Activated CD8-positive, alpha-beta memory T cell treated with anti-CD3 and anti-CD28 coated beads, Interleukin-2, amount 10 ng/mL, durations not matched to agents 7 days and 5 days (primary cell): Measurements from ENCODE around the gene UBA3. TPM values are rescaled to one million over a fixed set of nuclear protein-coding genes. Genes with fewer than 3 reads are reported as not detected.

Experiments used
- ATAC-seq: fragments of 150-1000 bp; cut with Tn5 transposase; one replicate; pipeline ENCODE4 v1.10.0; 2021; ENCODE audit warnings: moderate library complexity
- CTCF ChIA-PET: fragments of 350-600 bp; sonication (Branson Sonifier 250); formaldehyde crosslinking; loops from one replicate; lab custom pipeline; 2021; ENCODE audit warnings: antibody characterized with exemption; lab: Charles Lee
- DNase-seq: peaks from one replicate; pipeline ENCODE4 v3.0.0-alpha.2; 2020
- H3K27ac Mint-ChIP-seq: one replicate; pipeline ENCODE4 v1.8.0; 2021; ENCODE audit warnings: mild to moderate bottlenecking, mixed read lengths
- H3K27me3 Mint-ChIP-seq: one replicate; pipeline ENCODE4 v1.8.0; 2021; ENCODE audit warnings: mixed read lengths
- H3K36me3 Mint-ChIP-seq: one replicate; pipeline ENCODE4 v1.8.0; 2021; ENCODE audit warnings: mild to moderate bottlenecking, mixed read lengths
- H3K4me1 Mint-ChIP-seq: one replicate; pipeline ENCODE4 v1.8.0; 2021; ENCODE audit warnings: mixed read lengths
- H3K4me3 Mint-ChIP-seq: one replicate; pipeline ENCODE4 v1.8.0; 2021; ENCODE audit warnings: mild to moderate bottlenecking, moderate library complexity, mixed read lengths
- H3K9me3 Mint-ChIP-seq: one replicate; pipeline ENCODE4 v1.8.0; 2022; ENCODE audit warnings: low read depth, mixed read lengths
- total RNA-seq, 2 experiments: library from RNA; stranded (reverse); gene quantifications; one replicate each; pipeline ENCODE4 v1.2.3, GENCODE V29; 2021

The UBA3 gene
- total RNA-seq, 2 experiments from 2014 or later: 104 to 133 TPM

- H3K27ac Mint-ChIP-seq: peak overlapping the region; percentile 94
- ATAC-seq (no peak), DNase-seq (no peak)
- H3K36me3 Mint-ChIP-seq: peaks cover 29% of the 10 kb centered on the region
- peak overlapping the region; percentile 56 for H3K4me3 Mint-ChIP-seq
- no peaks in the 10 kb centered on the region for H3K9me3 Mint-ChIP-seq
- H3K4me1 Mint-ChIP-seq: peaks cover 55% of the 10 kb centered on the region
- CTCF ChIA-PET: interaction anchor here (0.7 to 8.8 kb wide), 4 partner anchors 9 to 31 kb away, joined by 3 to 49 read pairs (median 6); partner anchors contain the start of gene TMF1
- H3K27me3 Mint-ChIP-seq: no peaks in the 10 kb centered on the region
Observed at GRCh38 chr3:69082361-69082760, 2.2 kb upstream of the UBA3 start.

DNA sequence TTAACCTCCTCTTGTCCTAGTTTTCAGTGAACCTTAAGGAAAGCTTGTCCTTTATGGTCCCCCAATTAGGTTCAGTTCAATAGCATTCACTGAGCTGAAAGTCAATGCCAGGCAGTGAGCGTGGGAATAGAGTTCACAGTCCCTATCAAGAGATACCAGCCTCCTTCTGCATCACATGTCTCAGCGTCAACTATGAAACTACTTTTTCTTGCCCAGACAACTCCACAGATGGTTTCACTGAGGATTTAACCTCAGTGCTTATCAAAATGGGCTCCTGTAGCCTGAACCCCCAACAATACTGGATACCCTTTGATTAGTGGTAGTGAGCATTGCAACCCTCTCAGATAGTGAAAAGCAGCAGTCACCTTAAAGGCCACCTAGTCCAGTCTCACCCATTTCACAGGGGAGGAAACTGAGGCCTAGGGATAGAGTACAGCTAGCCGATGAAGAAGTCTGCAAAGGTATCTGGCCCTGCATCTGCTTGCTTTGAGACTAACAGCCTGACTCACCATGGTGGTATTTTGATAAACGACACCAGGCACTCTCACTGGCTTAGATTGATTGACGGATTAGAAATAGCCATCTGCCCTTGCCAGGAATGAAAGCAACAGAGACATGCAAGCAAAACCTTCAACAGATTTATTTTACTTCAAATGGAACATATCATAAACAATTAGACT, 1.6 kb upstream of the UBA3 start:
- no peak for ATAC-seq
- peak; percentile 55 for DNase-seq

DNA sequence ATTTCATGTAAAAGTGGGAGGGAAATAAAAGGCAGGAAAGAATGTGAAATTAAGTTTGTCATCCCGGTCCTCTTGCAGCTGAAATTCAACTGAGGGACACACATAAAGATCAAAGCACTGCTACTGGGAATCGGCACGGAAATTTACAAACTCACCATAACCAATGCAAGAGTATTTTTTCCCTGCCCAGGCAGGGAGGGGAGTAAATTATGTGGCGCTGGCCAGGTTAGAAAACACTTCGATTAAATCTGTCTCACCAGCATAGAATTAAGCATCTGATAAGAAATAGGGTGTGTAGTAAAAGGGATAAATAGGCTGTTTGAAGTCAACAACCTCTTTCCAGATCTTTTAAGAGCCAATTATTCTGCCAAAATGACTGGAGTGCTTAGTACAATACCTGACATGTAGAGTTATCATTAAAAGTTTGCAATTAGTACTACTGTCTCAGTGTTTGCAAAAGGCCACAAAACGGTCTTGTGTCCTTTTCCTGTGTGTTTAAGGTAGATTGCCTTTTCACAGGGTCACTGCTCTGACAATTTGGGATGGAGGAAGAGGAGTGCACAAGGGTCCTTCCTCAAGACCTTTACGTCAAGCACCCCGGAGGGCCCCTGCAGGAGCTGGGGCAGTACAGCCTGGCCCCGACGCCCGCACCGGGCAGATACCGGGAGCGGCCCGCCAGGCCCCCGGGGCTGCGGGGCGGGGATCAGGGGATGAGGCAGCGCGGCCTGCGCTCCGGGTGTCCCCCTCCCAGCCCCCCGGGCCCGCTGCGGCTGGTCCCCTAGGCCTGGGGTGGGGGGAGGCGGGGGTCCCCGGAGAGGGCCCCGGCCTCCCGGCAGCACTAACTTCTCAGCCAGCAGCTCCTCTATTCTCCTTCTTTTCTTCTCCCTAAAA, 651 bp downstream of the UBA3 start:
- peak overlapping the region; percentile 80 for H3K27ac Mint-ChIP-seq
- H3K4me3 Mint-ChIP-seq: peak overlapping the region; percentile 88
- H3K9me3 Mint-ChIP-seq: no peaks in the 10 kb centered on the region
- H3K27me3 Mint-ChIP-seq: no peaks in the 10 kb centered on the region
- ATAC-seq (peak; percentile 24), DNase-seq (no peak)
- CTCF ChIA-PET: interaction anchor here (0.8 to 1.5 kb wide), 2 partner anchors 15 to 27 kb away, joined by 4 to 5 read pairs; partner anchors contain the start of gene TMF1
- peaks cover 61% of the 10 kb centered on the region for H3K4me1 Mint-ChIP-seq
- H3K36me3 Mint-ChIP-seq: peaks cover 27% of the 10 kb centered on the region

More for the DNA sequence above, 1.6 kb upstream of the UBA3 start:
- no peaks in the 10 kb centered on the region for H3K9me3 Mint-ChIP-seq
- H3K27ac Mint-ChIP-seq: peak overlapping the region; percentile 94
- peaks cover 29% of the 10 kb centered on the region for H3K36me3 Mint-ChIP-seq
- H3K27me3 Mint-ChIP-seq: no peaks in the 10 kb centered on the region
- peak overlapping the region; percentile 28 for H3K4me3 Mint-ChIP-seq
- peaks cover 58% of the 10 kb centered on the region for H3K4me1 Mint-ChIP-seq
- CTCF ChIA-PET: interaction anchor here (1.8 to 8.8 kb wide), 3 partner anchors 10 to 68 kb away, joined by 4 to 49 read pairs (median 10); partner anchors contain the start of genes EOGT and TMF1

DNA sequence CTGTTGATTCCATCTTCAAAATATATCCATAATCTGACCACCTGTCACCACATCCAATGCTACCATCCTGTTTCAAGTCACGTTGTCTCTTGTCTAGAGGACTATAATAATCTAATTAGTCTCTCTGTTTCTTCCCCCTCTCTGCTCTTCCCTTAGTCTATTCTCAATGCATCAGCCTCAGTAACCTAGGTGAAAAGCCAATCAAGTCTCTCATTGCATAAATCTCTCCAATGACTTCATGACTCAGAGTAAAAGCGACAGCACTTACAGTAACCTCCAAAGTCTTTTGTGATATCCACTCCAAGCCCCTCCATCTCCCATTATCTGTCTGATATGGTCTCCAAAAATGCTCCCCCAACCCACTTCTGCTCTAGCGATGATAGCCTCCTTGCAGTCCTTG, 7.2 kb downstream of the UBA3 start:
- Mint-ChIP-seq H3K4me1 (peaks cover 51% of the 10 kb centered on the region), H3K27ac (peak overlapping the region; percentile 3), H3K36me3 (peaks cover 54% of the 10 kb centered on the region), H3K4me3 (no peak overlapping the region), H3K9me3 (no peaks in the 10 kb centered on the region), H3K27me3 (no peaks in the 10 kb centered on the region)
- ATAC-seq: peak; percentile 39
- CTCF ChIA-PET: interaction anchor here (1.8 to 1.9 kb wide), 2 partner anchors 9 to 12 kb away, joined by 4 to 6 read pairs; no protein-coding TSS in a partner anchor
- no peak for DNase-seq

DNA sequence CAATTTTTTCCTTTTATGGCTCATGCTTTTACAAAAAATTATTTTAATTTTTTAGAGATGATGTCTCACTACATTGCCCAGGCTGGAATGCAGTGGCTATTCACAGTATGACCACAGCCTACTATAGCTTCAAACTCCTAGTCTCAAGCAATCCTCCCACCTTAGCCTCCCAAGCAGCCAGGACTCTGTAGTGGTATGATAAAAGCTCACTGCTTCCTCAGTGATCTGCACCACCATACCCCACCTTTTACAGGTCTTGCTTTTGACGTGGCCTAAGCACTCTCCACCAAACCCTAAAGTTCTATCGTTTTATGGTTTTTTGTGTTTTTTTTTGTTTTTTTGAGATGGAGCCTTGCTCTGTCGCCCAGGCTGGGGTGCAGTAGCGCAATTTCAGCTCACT, 14.0 kb downstream of the UBA3 start:
- no peak for DNase-seq
- Mint-ChIP-seq H3K27ac (peak overlapping the region; percentile 86), H3K36me3 (peaks cover 50% of the 10 kb centered on the region), H3K4me3 (peak overlapping the region; percentile 37), H3K27me3 (no peaks in the 10 kb centered on the region), H3K4me1 (peaks cover 64% of the 10 kb centered on the region), H3K9me3 (no peaks in the 10 kb centered on the region)
- CTCF ChIA-PET: interaction anchor here (0.9 kb wide), 1 partner anchor 9 kb away, joined by 6 read pairs; no protein-coding TSS in a partner anchor
- ATAC-seq: peak; percentile 56

GRCh38 chr3:69065318-69065964, 14.7 kb downstream of the UBA3 start:
- ATAC-seq (peak; percentile 77), DNase-seq (peak; percentile 64)
- H3K4me1 Mint-ChIP-seq: peaks cover 62% of the 10 kb centered on the region
- peaks cover 50% of the 10 kb centered on the region for H3K36me3 Mint-ChIP-seq
- peak overlapping the region; percentile 86 for H3K27ac Mint-ChIP-seq
- peaks cover 3% of the 10 kb centered on the region for H3K9me3 Mint-ChIP-seq
- no peaks in the 10 kb centered on the region for H3K27me3 Mint-ChIP-seq
- peak overlapping the region; percentile 37 for H3K4me3 Mint-ChIP-seq
- CTCF ChIA-PET: interaction anchor here (0.9 to 3.3 kb wide), 5 partner anchors 8 to 27 kb away, joined by 5 to 13 read pairs (median 6); partner anchors contain the start of genes ARL6IP5 and TMF1

GRCh38 chr3:69063636-69064035, 16.5 kb downstream of the UBA3 start:
- CTCF ChIA-PET: interaction anchor here (0.7 to 3.3 kb wide), 9 partner anchors 10 to 138 kb away, joined by 3 to 13 read pairs (median 4); partner anchors contain the start of genes ARL6IP5 and TMF1
- ATAC-seq (no peak), DNase-seq (no peak)
- Mint-ChIP-seq H3K4me3 (peak overlapping the region; percentile 61), H3K36me3 (peaks cover 61% of the 10 kb centered on the region), H3K4me1 (peaks cover 69% of the 10 kb centered on the region), H3K9me3 (peaks cover 3% of the 10 kb centered on the region), H3K27me3 (no peaks in the 10 kb centered on the region), H3K27ac (peak overlapping the region; percentile 86)

- peak; percentile 27 for ATAC-seq
- peaks cover 3% of the 10 kb centered on the region for H3K9me3 Mint-ChIP-seq
- H3K4me1 Mint-ChIP-seq: peaks cover 62% of the 10 kb centered on the region
- no peak for DNase-seq
- CTCF ChIA-PET: interaction anchor here (1.3 to 1.7 kb wide), 3 partner anchors 17 to 27 kb away, joined by 3 to 4 read pairs (median 3); no protein-coding TSS in a partner anchor
- no peaks in the 10 kb centered on the region for H3K27me3 Mint-ChIP-seq
- peaks cover 75% of the 10 kb centered on the region for H3K36me3 Mint-ChIP-seq
- H3K27ac Mint-ChIP-seq: peak overlapping the region; percentile 88
- no peak overlapping the region for H3K4me3 Mint-ChIP-seq
Observed at GRCh38 chr3:69059688-69060087, 20.5 kb downstream of the UBA3 start.

DNA sequence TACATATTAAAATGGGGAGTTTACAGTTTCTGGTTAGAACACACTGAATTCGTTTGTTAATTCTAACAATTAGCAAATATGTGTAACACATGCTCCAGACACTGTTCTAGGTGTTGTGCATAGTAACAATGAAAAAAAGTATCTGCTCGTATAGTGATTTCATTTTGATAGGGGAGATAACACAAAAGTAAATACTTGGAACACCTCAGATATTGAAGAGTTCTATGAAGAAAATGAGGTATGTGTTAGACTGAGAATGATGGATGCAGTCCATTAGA, 21.3 kb downstream of the UBA3 start:
- CTCF ChIA-PET: interaction anchor here (1.2 to 1.7 kb wide), 3 partner anchors 19 to 28 kb away, joined by 3 to 5 read pairs (median 4); no protein-coding TSS in a partner anchor
- Mint-ChIP-seq H3K36me3 (peaks cover 74% of the 10 kb centered on the region), H3K4me1 (peaks cover 54% of the 10 kb centered on the region), H3K4me3 (no peak overlapping the region), H3K27me3 (no peaks in the 10 kb centered on the region), H3K9me3 (peaks cover 3% of the 10 kb centered on the region), H3K27ac (peak overlapping the region; percentile 88)
- ATAC-seq (no peak), DNase-seq (no peak)

DNA sequence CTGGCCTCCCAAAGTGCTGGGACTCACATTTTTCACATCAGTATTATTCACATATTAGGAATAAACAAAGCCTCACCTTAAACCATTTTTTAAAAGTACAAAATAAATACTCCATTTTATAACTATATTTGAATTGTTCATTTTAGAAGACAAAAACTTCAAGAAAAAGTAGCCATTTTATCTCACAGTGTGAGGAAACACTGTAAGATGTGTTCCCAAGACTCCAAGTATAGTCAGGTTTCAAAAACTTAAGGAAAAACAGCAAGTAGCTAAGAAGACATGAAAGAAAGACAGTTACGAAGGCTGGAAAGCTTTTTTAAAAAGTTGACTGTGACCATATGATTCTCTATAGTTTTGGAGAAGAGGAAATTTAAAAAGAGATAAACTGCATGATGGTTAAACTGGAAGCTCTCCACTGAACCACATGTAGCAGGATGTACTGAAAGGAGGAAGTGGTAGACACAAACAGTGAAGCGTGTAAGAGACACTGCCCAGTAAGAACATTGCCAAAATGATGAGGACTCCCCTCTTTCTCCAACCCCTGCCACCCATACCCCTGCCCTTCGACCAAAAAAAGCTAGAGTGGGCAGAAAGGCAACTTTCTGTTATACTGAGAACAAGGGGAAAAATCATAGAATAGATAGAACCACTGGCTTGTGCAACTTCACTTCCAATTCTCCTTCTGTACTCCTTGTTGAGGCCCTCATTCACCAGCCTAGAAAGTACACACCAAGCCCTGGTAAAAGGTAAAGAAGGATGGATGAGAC, 21.8 kb downstream of the UBA3 start:
- peak overlapping the region; percentile 11 for H3K4me3 Mint-ChIP-seq
- ATAC-seq: peak; percentile 97
- H3K4me1 Mint-ChIP-seq: peaks cover 52% of the 10 kb centered on the region

GRCh38 chr3:69052472-69052898, 27.7 kb downstream of the UBA3 start:
- Mint-ChIP-seq H3K27me3 (no peaks in the 10 kb centered on the region), H3K4me1 (peaks cover 50% of the 10 kb centered on the region), H3K27ac (peak overlapping the region; percentile 95), H3K4me3 (peak overlapping the region; percentile 94), H3K36me3 (peaks cover 47% of the 10 kb centered on the region), H3K9me3 (no peaks in the 10 kb centered on the region)
- ATAC-seq: peak; percentile 13
- DNase-seq: no peak
- CTCF ChIA-PET: interaction anchor here (1.1 to 4.8 kb wide), 9 partner anchors 10 to 253 kb away, joined by 4 to 49 read pairs (median 7); partner anchors contain the start of gene ARL6IP5

More for the DNA sequence above, 21.8 kb downstream of the UBA3 start:
- no peaks in the 10 kb centered on the region for H3K27me3 Mint-ChIP-seq
- CTCF ChIA-PET: interaction anchor here (1.1 to 1.7 kb wide), 5 partner anchors 20 to 31 kb away, joined by 3 to 5 read pairs (median 4); no protein-coding TSS in a partner anchor
- DNase-seq: peak; percentile 58
- H3K9me3 Mint-ChIP-seq: peaks cover 3% of the 10 kb centered on the region
- H3K27ac Mint-ChIP-seq: peak overlapping the region; percentile 88
- peaks cover 73% of the 10 kb centered on the region for H3K36me3 Mint-ChIP-seq
